NCI-H1105 treated with DMSO at 0.1 percent for 48 hours (cell line): ENCODE data around the gene SEMA3G.

ENCODE experiments used
- DNase-seq: peaks from one replicate; lab custom pipeline; 2025; lab: John Stamatoyannopoulos, UW

SEMA3G gene

GRCh38 chr3:52479037-52479876 lies 34.4 kb upstream of the SEMA3G start:
- no peak for DNase-seq

- no peak for DNase-seq
Observed at GRCh38 chr3:52477796-52478095, 32.8 kb upstream of the SEMA3G start.

GRCh38 chr3:52477076-52477795 lies 32.3 kb upstream of the SEMA3G start:
- no peak for DNase-seq

- no peak for DNase-seq
Observed at GRCh38 chr3:52473026-52473425, 28.1 kb upstream of the SEMA3G start.

- DNase-seq, result no peak
Observed at GRCh38 chr3:52472239-52473000, 27.5 kb upstream of the SEMA3G start.

GRCh38 chr3:52471371-52472238 lies 26.7 kb upstream of the SEMA3G start:
- DNase-seq, result no peak

GRCh38 chr3:52470920-52471319 lies 26.0 kb upstream of the SEMA3G start:
- DNase-seq, result no peak

GRCh38 chr3:52469001-52469400 lies 24.1 kb upstream of the SEMA3G start:
- DNase-seq, result no peak

- DNase-seq, result no peak
Observed at GRCh38 chr3:52468336-52468735, 23.4 kb upstream of the SEMA3G start.

GRCh38 chr3:52463416-52463815 lies 18.5 kb upstream of the SEMA3G start:
- no peak for DNase-seq

GRCh38 chr3:52461874-52462273 lies 17.0 kb upstream of the SEMA3G start:
- no peak for DNase-seq

GRCh38 chr3:52458770-52459545 lies 14.1 kb upstream of the SEMA3G start:
- no peak for DNase-seq

GRCh38 chr3:52458031-52458760 lies 13.3 kb upstream of the SEMA3G start:
- DNase-seq, result no peak

GRCh38 chr3:52456800-52457183 lies 11.9 kb upstream of the SEMA3G start:
- no peak for DNase-seq

- peak; percentile 2 for DNase-seq
Observed at GRCh38 chr3:52456169-52456799, 11.4 kb upstream of the SEMA3G start.

- DNase-seq, result peak; percentile 68
Observed at GRCh38 chr3:52455283-52456168, 10.6 kb upstream of the SEMA3G start, which contains the start of gene NISCH. Gene NISCH, plus strand, starts transcription at chr3:52455604. Its CDS starts 38 bp downstream, at chr3:52455642.

- no peak for DNase-seq
Observed at GRCh38 chr3:52454938-52455282, 10.0 kb upstream of the SEMA3G start.

- no peak for DNase-seq
Observed at GRCh38 chr3:52454250-52454937, 9.5 kb upstream of the SEMA3G start.
